Measurements from ENCODE around the gene IL22.
"Not testable (repeated sequence)": the region's sequence is repeated elsewhere in the genome, so short reads cannot be mapped to it uniquely, and the experiment has no call there.

IL22 gene

GRCh38 chr12:68229956-68230355 is 23.4 kb downstream of the IL22 start:
- no peak for DNase-seq (ENCODE audit: low read depth in 2 of 2)

GRCh38 chr12:68227356-68227755 is 26.0 kb downstream of the IL22 start:
- DNase-seq (ENCODE audit: low read depth in 2 of 2), result no peak

- DNase-seq (ENCODE audit: low read depth in 2 of 2), result no peak
Observed at GRCh38 chr12:68225576-68226476, 27.6 kb downstream of the IL22 start, which contains the start of gene IL26. Gene IL26 (minus strand): TSS chr12:68225810. CDS start chr12:68225756, 54 bp downstream.

GRCh38 chr12:68224613-68225285 is 28.7 kb downstream of the IL22 start:
- DNase-seq (ENCODE audit: low read depth in 2 of 2), result no peak

- DNase-seq (ENCODE audit: low read depth in 2 of 2), result peak; percentile 41 to 64
Observed at GRCh38 chr12:68223067-68223747, 30.2 kb downstream of the IL22 start.

GRCh38 chr12:68222326-68222725 is 31.1 kb downstream of the IL22 start:
- no peak for DNase-seq (ENCODE audit: low read depth in 2 of 2)

GRCh38 chr12:68221497-68221896 is 31.9 kb downstream of the IL22 start:
- DNase-seq (ENCODE audit: low read depth in 2 of 2), result no peak

GRCh38 chr12:68210875-68211274 is 42.5 kb downstream of the IL22 start:
- DNase-seq (ENCODE audit: low read depth in 2 of 2), result no peak

- not testable (repeated sequence) for DNase-seq (ENCODE audit: low read depth in 2 of 2)
Observed at GRCh38 chr12:68209048-68209728, 44.2 kb downstream of the IL22 start.

- DNase-seq (ENCODE audit: low read depth in 2 of 2), result no peak
Observed at GRCh38 chr12:68207276-68207675, 46.1 kb downstream of the IL22 start.

GRCh38 chr12:68206446-68206845 is 47.0 kb downstream of the IL22 start:
- DNase-seq (ENCODE audit: low read depth in 2 of 2), result no peak

GRCh38 chr12:68203460-68203875 is 49.9 kb downstream of the IL22 start:
- DNase-seq (ENCODE audit: low read depth in 2 of 2), result no peak

GRCh38 chr12:68200854-68201253 is 52.5 kb downstream of the IL22 start:
- no peak for DNase-seq (ENCODE audit: low read depth in 2 of 2)

GRCh38 chr12:68199127-68199526 is 54.3 kb downstream of the IL22 start:
- DNase-seq (ENCODE audit: low read depth in 2 of 2), result no peak

- DNase-seq (ENCODE audit: low read depth in 2 of 2), result no peak
Observed at GRCh38 chr12:68198507-68199086, 54.8 kb downstream of the IL22 start.

Measured in stimulated activated CD4-positive, alpha-beta T cell treated with anti-CD3 and anti-CD28 coated beads, Interleukin-12 subunit alpha, Interleukin-12 subunit beta, amount 100 ng/mL, for 24 hours (primary cell).